KG1 (cell line): ENCODE results near the gene AQP12A.
"Not testable (repeated sequence)": the region's sequence is repeated elsewhere in the genome, so short reads cannot be mapped to it uniquely, and the experiment has no call there.

Source experiments
- DNase-seq: peaks from one replicate; lab custom pipeline; 2025; lab: John Stamatoyannopoulos, UW

Gene AQP12A

GRCh38 chr2:240691631-240692420 lies at the start of gene AQP12A:
Gene AQP12A (plus strand): TSS chr2:240691866. CDS start chr2:240691914, 48 bp downstream.
- DNase-seq = not testable (repeated sequence)

GRCh38 chr2:240642061-240642805 lies 49.4 kb upstream of the AQP12A start:
- no peak for DNase-seq

GRCh38 chr2:240642806-240643092 lies 48.9 kb upstream of the AQP12A start:
- DNase-seq = no peak

- no peak for DNase-seq
Measured at GRCh38 chr2:240643093-240643810, 48.4 kb upstream of the AQP12A start.

- DNase-seq = no peak
Measured at GRCh38 chr2:240643811-240644150, 47.9 kb upstream of the AQP12A start.

- no peak for DNase-seq
Measured at GRCh38 chr2:240644171-240644651, 47.5 kb upstream of the AQP12A start.

- no peak for DNase-seq
Measured at GRCh38 chr2:240644859-240645301, 46.8 kb upstream of the AQP12A start.

GRCh38 chr2:240645346-240645745 lies 46.3 kb upstream of the AQP12A start:
- DNase-seq = no peak

- DNase-seq = no peak
Measured at GRCh38 chr2:240645801-240646175, 45.9 kb upstream of the AQP12A start.

GRCh38 chr2:240646176-240646899 lies 45.3 kb upstream of the AQP12A start:
- DNase-seq = no peak

GRCh38 chr2:240646900-240647502 lies 44.7 kb upstream of the AQP12A start:
- DNase-seq = no peak

- DNase-seq = no peak
Measured at GRCh38 chr2:240647503-240648154, 44.0 kb upstream of the AQP12A start.

- no peak for DNase-seq
Measured at GRCh38 chr2:240648155-240648649, 43.5 kb upstream of the AQP12A start.

- DNase-seq = no peak
Measured at GRCh38 chr2:240648650-240649275, 42.9 kb upstream of the AQP12A start.

GRCh38 chr2:240649331-240649730 lies 42.3 kb upstream of the AQP12A start:
- no peak for DNase-seq

- DNase-seq = no peak
Measured at GRCh38 chr2:240650254-240650965, 41.3 kb upstream of the AQP12A start.

- no peak for DNase-seq
Measured at GRCh38 chr2:240651185-240651584, 40.5 kb upstream of the AQP12A start.

GRCh38 chr2:240655931-240656886 lies 35.5 kb upstream of the AQP12A start:
- DNase-seq = no peak

GRCh38 chr2:240659883-240660282 lies 31.8 kb upstream of the AQP12A start:
- DNase-seq = not testable (repeated sequence)
